ENCODE measurements around the gene THAP7. TPM values are rescaled to one million over a fixed set of nuclear protein-coding genes. Genes with fewer than 3 reads are reported as not detected.

The THAP7 gene
- total RNA-seq, 4 donors from 2014 or later = 38.5 to 49.0 (median 42.5) TPM

DNA sequence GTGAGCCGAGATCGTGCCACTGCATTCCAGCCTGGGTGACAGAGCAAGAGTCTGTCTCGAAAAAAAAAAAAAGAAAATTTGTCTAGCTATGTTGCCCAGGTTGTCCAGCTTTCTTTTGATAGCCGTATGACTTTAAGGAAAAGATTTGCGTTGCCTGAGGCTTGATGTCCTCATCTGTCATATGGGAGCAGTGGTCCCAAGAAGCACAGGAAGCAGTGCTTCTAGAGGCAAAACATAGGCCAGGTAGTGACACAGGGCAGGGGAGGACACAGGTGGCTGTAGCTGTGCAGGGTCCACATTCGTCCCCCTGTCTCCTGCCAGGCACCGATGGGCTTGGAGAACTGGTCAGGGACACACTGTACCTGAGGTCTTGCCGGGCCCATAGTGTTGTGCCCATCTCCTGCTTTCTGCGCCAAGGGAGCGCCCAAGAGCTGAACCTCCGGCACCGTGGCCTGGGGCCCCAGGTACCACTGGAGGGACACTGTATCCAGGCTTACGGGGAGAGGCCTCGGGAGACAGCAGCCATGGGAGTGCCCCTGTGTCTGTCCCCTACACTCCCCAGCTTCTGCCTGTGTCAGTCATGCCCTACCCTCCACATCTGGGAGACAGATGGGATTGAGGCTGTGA is 45.2 kb upstream of the THAP7 start:
- 100% methylated on average over 2 of the region's 14 CpGs; no CpG with 5 or more reads in 1 of the 2 donors for WGBS, 2 donors (ENCODE audit: low coverage in 1 of 2)
- Histone ChIP-seq H3K27me3 (no peaks in the 10 kb centered on the region), H3K4me1 (peaks cover 0 to 21% (median 11%) of the 10 kb centered on the region in 3 donors), H3K36me3 (no peaks in the 10 kb centered on the region), H3K4me3 (no peak overlapping the region), H3K27ac (no peak overlapping the region), H3K9me3 (no peaks in the 10 kb centered on the region)
- ATAC-seq = no peak
- TF ChIP-seq EP300 (IDR thresholded peaks at IDR 0.05) = no peak
- TF ChIP-seq, protein P1, sequence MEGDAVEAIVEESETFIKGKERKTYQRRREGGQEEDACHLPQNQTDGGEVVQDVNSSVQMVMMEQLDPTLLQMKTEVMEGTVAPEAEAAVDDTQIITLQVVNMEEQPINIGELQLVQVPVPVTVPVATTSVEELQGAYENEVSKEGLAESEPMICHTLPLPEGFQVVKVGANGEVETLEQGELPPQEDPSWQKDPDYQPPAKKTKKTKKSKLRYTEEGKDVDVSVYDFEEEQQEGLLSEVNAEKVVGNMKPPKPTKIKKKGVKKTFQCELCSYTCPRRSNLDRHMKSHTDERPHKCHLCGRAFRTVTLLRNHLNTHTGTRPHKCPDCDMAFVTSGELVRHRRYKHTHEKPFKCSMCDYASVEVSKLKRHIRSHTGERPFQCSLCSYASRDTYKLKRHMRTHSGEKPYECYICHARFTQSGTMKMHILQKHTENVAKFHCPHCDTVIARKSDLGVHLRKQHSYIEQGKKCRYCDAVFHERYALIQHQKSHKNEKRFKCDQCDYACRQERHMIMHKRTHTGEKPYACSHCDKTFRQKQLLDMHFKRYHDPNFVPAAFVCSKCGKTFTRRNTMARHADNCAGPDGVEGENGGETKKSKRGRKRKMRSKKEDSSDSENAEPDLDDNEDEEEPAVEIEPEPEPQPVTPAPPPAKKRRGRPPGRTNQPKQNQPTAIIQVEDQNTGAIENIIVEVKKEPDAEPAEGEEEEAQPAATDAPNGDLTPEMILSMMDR (IDR thresholded peaks at IDR 0.05) = no peak
- no peak for TF ChIP-seq POLR2AphosphoS5 (IDR thresholded peaks at IDR 0.05)

DNA sequence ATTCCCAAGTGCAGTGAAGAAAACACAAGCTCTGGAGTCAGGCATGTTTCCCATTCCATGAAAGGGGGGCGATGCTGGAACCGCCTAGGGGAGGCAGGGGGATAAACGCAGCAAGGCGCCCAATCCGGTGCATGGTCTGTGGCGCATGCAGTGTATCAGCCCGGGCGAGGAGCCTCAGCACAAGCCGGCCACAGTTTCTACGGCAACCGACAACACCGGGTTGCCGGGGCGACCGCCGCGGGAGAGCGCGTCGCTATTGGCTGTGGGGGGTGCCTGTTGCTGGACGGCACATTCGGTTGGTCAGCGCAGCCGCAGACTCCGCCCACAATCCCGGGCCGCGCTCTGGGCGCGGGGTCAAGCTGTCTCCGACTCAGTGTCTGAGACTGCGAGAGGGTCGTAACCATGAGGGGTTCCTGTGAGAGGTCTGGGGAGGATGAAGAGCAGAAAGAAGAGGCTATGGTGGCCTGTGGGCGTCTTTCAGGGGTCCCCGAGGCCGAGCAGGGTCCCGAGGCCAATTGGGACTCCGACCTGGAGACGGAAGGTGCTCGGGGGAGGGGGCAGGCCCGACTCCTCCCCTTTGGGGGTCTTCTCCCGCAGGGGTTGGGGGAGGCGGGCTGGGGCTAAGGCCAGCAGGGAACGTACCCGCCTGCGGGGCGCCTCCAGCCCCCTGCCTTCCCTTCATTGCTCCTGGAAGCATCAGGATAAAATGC is 43.8 kb upstream of the THAP7 start, which contains the start of gene LRRC74B:
Gene LRRC74B (plus strand): TSS at position 362 of the 710 bp plus-strand sequence. CDS start 41 bp downstream, at position 403.
- Histone ChIP-seq H3K27ac (peak within 1 kb of the TSS in 1 of 4 donors; percentile 34), H3K4me3 (peak within 1 kb of the TSS; percentile 25 to 54), H3K4me1 (peaks cover 0 to 21% (median 11%) of the 10 kb centered on the region in 3 donors), H3K9me3 (no peaks in the 10 kb centered on the region), H3K36me3 (no peaks in the 10 kb centered on the region), H3K27me3 (no peaks in the 10 kb centered on the region)
- 0% methylated on average over 3 of the region's 47 CpGs; no CpG with 5 or more reads in 1 of the 2 donors for WGBS, 2 donors (ENCODE audit: low coverage in 1 of 2)
- ATAC-seq = peak; percentile 97
- TF ChIP-seq POLR2A (IDR thresholded peaks at IDR 0.05) (no peak), POLR2AphosphoS5 (IDR thresholded peaks at IDR 0.05) (no peak), EP300 (IDR thresholded peaks at IDR 0.05) (no peak)
- TF ChIP-seq, protein P1 (IDR thresholded peaks at IDR 0.05) = no peak

DNA sequence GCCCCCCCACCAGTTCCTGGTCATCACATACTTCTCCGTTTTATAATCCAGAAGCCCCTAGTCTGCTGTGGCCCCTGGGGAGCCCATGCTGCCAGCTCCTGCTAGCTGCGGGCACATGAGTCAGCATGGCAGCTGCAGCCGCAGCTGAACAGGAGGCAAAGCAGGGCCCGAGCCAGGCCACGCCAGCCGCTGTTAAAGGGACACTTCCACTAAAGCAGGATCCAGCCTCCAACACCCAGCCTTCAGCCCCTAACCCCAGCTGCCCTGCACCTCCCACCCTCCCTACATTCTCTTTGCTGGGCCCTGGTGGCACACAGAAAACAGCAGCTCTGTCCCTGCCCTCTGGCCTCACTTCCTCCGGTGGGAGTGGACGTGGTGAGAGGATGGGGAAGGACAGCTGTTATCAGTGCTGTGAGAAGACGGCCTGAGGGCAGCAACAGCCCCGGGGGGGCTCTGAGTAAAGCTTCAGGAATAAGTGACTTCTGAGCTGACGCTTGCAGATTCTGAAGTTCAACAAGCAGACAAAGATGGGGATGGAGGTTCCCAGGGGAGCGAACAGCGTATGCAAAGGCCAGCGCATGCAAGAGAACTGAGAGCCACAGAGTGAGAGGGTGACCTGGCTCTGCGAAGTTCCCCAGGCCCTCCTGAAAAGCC is 43.1 kb upstream of the THAP7 start:
- WGBS, 2 donors (ENCODE audit: low coverage in 1 of 2) = 5 to 40% methylated on average over 1 to 7 of the region's 15 CpGs
- H3K36me3 ChIP-seq = no peaks in the 10 kb centered on the region
- peaks cover 0 to 21% (median 11%) of the 10 kb centered on the region in 3 donors for H3K4me1 ChIP-seq
- H3K27ac ChIP-seq = peak overlapping the region in 1 of 4 donors; percentile 34
- H3K27me3 ChIP-seq = no peaks in the 10 kb centered on the region
- H3K4me3 ChIP-seq = peak overlapping the region; percentile 25 to 54
- TF ChIP-seq POLR2AphosphoS5 (IDR thresholded peaks at IDR 0.05) (no peak), EP300 (IDR thresholded peaks at IDR 0.05) (no peak)
- no peaks in the 10 kb centered on the region for H3K9me3 ChIP-seq
- ATAC-seq = no peak

DNA sequence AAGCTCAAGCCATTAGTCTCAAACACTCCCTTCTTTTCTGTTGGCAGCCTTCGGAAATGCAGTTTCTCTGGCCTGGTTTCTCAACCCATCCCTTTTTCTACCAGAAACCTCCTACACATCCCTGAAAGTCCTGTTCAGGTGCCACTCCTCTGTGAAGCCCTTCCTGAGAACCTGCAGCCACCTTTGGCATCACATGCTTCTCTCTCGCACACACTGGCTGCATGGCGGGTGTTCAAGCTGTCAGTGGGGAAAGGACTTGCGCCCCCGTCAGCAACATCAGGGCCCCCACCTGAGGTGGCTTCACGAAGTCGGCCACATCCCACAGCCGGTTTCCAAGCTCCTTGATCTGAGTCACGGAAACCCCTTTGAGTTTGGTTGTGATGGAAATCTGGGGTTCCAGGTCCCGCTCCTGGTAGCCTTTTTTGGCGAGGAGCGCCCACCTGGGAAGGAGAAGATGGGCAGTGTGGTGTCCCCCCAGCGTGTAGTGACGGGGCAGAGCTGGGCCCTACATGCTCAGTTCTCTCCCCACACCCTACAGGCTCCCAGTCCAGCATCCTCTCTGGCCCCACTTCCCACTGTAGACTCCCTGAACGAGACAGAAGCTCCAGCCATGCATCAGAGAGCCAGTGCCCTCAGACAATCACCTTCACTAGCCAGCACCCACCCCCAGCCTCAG is 42.1 kb upstream of the THAP7 start:
- ATAC-seq = no peak
- WGBS, 2 donors (ENCODE audit: low coverage in 1 of 2) = 93 to 100% methylated on average over 1 to 3 of the region's 15 CpGs
- Histone ChIP-seq H3K27me3 (no peaks in the 10 kb centered on the region), H3K36me3 (no peaks in the 10 kb centered on the region), H3K9me3 (no peaks in the 10 kb centered on the region), H3K27ac (no peak overlapping the region), H3K4me3 (no peak overlapping the region), H3K4me1 (peaks cover 0 to 21% (median 11%) of the 10 kb centered on the region in 3 donors)
- TF ChIP-seq, protein P1 (IDR thresholded peaks at IDR 0.05) = no peak
- TF ChIP-seq POLR2A (IDR thresholded peaks at IDR 0.05) = no peak
- TF ChIP-seq POLR2AphosphoS5 (IDR thresholded peaks at IDR 0.05) = no peak
- no peak for TF ChIP-seq EP300 (IDR thresholded peaks at IDR 0.05)
